HepG2 (cell line): ENCODE data around the gene AKAP3. TPM values are rescaled to one million over a fixed set of nuclear protein-coding genes. Genes with fewer than 3 reads are reported as not detected.

Source experiments
- ARHGAP35 ChIP-seq: sonication (generic); formaldehyde crosslinking; IDR thresholded peaks from 2 replicates; pipeline ENCODE4 v1.9.0; 2022; ENCODE audit warnings: mild to moderate bottlenecking, inconsistent platforms, moderate library complexity, missing genetic modification reagents, borderline replicate concordance
- FOXJ3 ChIP-seq: sonication (generic); formaldehyde crosslinking; IDR thresholded peaks from 2 replicates; pipeline ENCODE4 v1.4.0; 2020; ENCODE audit warnings: missing genetic modification reagents, mild to moderate bottlenecking, borderline replicate concordance
- KDM3A ChIP-seq: IDR thresholded peaks from 2 replicates; pipeline ENCODE4 v1.6.1; 2018; ENCODE audit warnings: low read depth, missing compliant biosample characterization
- KLF6 ChIP-seq: IDR thresholded peaks from 2 replicates; pipeline ENCODE4 v1.8.0; 2016; ENCODE audit warnings: missing biosample characterization, missing genetic modification reagents
- KLF9 ChIP-seq: IDR thresholded peaks from 2 replicates; pipeline ENCODE4 v1.6.1; 2016; ENCODE audit warnings: low read depth
- MAF1 ChIP-seq: sonication (generic); formaldehyde crosslinking; IDR thresholded peaks from 2 replicates; pipeline ENCODE4 v1.5.0; 2020; ENCODE audit warnings: missing genetic modification reagents, borderline replicate concordance
- MED8 ChIP-seq: sonication (generic); formaldehyde crosslinking; IDR thresholded peaks from 2 replicates; pipeline ENCODE4 v1.8.1; 2023; ENCODE audit warnings: mild to moderate bottlenecking, missing genetic modification reagents; ENCODE audit not compliant: insufficient replicate concordance
- MTA3 ChIP-seq: sonication (generic); formaldehyde crosslinking; IDR thresholded peaks from 2 replicates; pipeline ENCODE4 v1.4.0; 2020; ENCODE audit warnings: missing genetic modification reagents
- MXD4 ChIP-seq: IDR thresholded peaks from 2 replicates; pipeline ENCODE4 v1.6.1; 2016; ENCODE audit warnings: mild to moderate bottlenecking, missing biosample characterization, missing genetic modification reagents
- NFRKB ChIP-seq: fragments of 450-650 bp; IDR thresholded peaks from 2 replicates; pipeline ENCODE4 v1.6.1; 2017
- SAFB2 ChIP-seq: sonication (generic); formaldehyde crosslinking; IDR thresholded peaks from 2 replicates; pipeline ENCODE4 v1.5.1; 2020; ENCODE audit warnings: missing genetic modification reagents, low read depth, mild to moderate bottlenecking, borderline replicate concordance
- SMAD3 ChIP-seq: sonication (generic); formaldehyde crosslinking; IDR thresholded peaks from 2 replicates; pipeline ENCODE4 v1.4.0; 2020; ENCODE audit warnings: missing genetic modification reagents
- SNRNP70 ChIP-seq: fragments of 200-400 bp; formaldehyde crosslinking; IDR thresholded peaks from 2 replicates; pipeline ENCODE4 v1.6.1; 2017; ENCODE audit warnings: mild to moderate bottlenecking, low read depth, low read length, moderate library complexity
- SP5 ChIP-seq: IDR thresholded peaks from 2 replicates; pipeline ENCODE4 v1.6.1; 2016; ENCODE audit warnings: low read depth, borderline replicate concordance
- THYN1 ChIP-seq: sonication (generic); formaldehyde crosslinking; IDR thresholded peaks from 2 replicates; pipeline ENCODE4 v1.8.1; 2023; ENCODE audit warnings: low read depth, mild to moderate bottlenecking, moderate library complexity, missing genetic modification reagents, borderline replicate concordance
- ZBTB4 ChIP-seq: sonication (generic); formaldehyde crosslinking; IDR thresholded peaks from 2 replicates; pipeline ENCODE4 v1.4.0; 2020; ENCODE audit warnings: missing genetic modification reagents, mild to moderate bottlenecking, borderline replicate concordance
- ZBTB7A ChIP-seq: sonication (generic); formaldehyde crosslinking; IDR thresholded peaks from 2 replicates; pipeline ENCODE4 v1.8.0; 2022; ENCODE audit warnings: mild to moderate bottlenecking, missing genetic modification reagents
- ZFP36 ChIP-seq: fragments of 150-350 bp; IDR thresholded peaks from 2 replicates; pipeline ENCODE4 v1.6.1; 2018; ENCODE audit warnings: borderline replicate concordance, low read length, low read depth; ENCODE audit not compliant: partially characterized antibody
- ZNF292 ChIP-seq: sonication (generic); formaldehyde crosslinking; IDR thresholded peaks from 2 replicates; pipeline ENCODE4 v1.8.1; 2022; ENCODE audit warnings: mild to moderate bottlenecking, low read depth, missing genetic modification reagents, borderline replicate concordance
- ZNF317 ChIP-seq: sonication (generic); formaldehyde crosslinking; IDR thresholded peaks from 2 replicates; pipeline ENCODE4 v1.5.0; 2020; ENCODE audit warnings: mild to moderate bottlenecking, missing genetic modification reagents
- ZNF747 ChIP-seq: sonication (generic); formaldehyde crosslinking; IDR thresholded peaks from 2 replicates; pipeline ENCODE4 v1.8.1; 2023; ENCODE audit warnings: missing genetic modification reagents, mild to moderate bottlenecking, borderline replicate concordance
- ZSCAN22 ChIP-seq: sonication (generic); formaldehyde crosslinking; IDR thresholded peaks from 2 replicates; pipeline ENCODE4 v1.4.0; 2020; ENCODE audit warnings: mild to moderate bottlenecking, missing genetic modification reagents
- polyA plus RNA-seq, 8 experiments: library from polyadenylated mRNA; depleted of rRNA in 3 of 8; stranded (reverse) in 7 of 8; unstranded in 1 of 8; fragments of >200 nt; fragmentation: Illumina TruSeq in 4 of 8; extraction: Trizol in 4 of 8; gene quantifications; 2 replicates each; pipeline versions ENCODE4 v1.2.1 to v1.2.3, GENCODE V29; 2011 to 2016; ENCODE audit warnings: low read depth in 4 of 8, missing spikeins in 1 of 8, mixed read lengths in 1 of 8; ENCODE audit not compliant: insufficient read depth in 1 of 8
- total RNA-seq, 5 experiments: library from RNA; depleted of rRNA; stranded (reverse); fragments of >200 nt; fragmentation: Illumina TruSeq; extraction: Trizol; gene quantifications; 2 replicates each; pipeline ENCODE4 v1.2.3, GENCODE V29; 2016; ENCODE audit warnings: low read depth in 1 of 5
- TF ChIP-seq, protein P1 (sequence below): sonication (generic); formaldehyde crosslinking; IDR thresholded peaks from 2 replicates; pipeline ENCODE4 v1.4.0; 2020; ENCODE audit warnings: missing genetic modification reagents
- TF ChIP-seq, protein P2 (sequence below): IDR thresholded peaks from 2 replicates; pipeline ENCODE4 v1.6.1; 2016; ENCODE audit warnings: missing biosample characterization, missing genetic modification reagents, low read depth

Gene AKAP3
- total and polyA plus RNA-seq, 2 of the 13 experiments (the other 11 are each of a cell fraction or from before 2014, with no cell fraction given): 0.22 to 0.49 TPM

GRCh38 chr12:4648501-4649357 lies at the start of gene AKAP3, which contains the start of gene NDUFA9 (continued):
- TF ChIP-seq, protein P1, sequence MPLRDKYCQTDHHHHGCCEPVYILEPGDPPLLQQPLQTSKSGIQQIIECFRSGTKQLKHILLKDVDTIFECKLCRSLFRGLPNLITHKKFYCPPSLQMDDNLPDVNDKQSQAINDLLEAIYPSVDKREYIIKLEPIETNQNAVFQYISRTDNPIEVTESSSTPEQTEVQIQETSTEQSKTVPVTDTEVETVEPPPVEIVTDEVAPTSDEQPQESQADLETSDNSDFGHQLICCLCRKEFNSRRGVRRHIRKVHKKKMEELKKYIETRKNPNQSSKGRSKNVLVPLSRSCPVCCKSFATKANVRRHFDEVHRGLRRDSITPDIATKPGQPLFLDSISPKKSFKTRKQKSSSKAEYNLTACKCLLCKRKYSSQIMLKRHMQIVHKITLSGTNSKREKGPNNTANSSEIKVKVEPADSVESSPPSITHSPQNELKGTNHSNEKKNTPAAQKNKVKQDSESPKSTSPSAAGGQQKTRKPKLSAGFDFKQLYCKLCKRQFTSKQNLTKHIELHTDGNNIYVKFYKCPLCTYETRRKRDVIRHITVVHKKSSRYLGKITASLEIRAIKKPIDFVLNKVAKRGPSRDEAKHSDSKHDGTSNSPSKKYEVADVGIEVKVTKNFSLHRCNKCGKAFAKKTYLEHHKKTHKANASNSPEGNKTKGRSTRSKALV (CRISPR knock-in tag): no peak
- no peak for TF ChIP-seq ZBTB4 (CRISPR knock-in tag)
- peak; percentile 26 for TF ChIP-seq MED8
- TF ChIP-seq ARHGAP35 (CRISPR knock-in tag): no peak
- TF ChIP-seq SNRNP70: no peak
- TF ChIP-seq KLF6 (CRISPR knock-in tag): 0 out of 2 replicates have a peak, but pooled peaks have one; percentile 39
- TF ChIP-seq ZNF292 (CRISPR knock-in tag): no peak
- TF ChIP-seq, protein P2, sequence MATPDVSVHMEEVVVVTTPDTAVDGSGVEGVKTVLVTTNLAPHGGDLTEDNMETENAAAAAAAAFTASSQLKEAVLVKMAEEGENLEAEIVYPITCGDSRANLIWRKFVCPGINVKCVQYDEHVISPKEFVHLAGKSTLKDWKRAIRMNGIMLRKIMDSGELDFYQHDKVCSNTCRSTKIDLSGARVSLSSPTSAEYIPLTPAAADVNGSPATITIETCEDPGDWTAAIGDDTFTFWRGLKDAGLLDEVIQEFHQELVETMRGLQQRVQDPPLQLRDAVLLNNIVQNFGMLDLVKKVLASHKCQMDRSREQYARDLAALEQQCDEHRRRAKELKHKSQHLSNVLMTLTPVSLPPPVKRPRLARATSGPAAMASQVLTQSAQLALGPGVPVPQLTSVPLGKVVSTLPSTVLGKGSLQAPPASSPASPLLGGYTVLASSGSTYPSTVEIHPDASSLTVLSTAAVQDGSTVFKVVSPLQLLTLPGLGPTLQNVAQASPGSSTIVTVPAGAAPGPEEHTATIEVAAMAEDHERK (CRISPR knock-in tag): no peak
- peak; percentile 73; the same call in 1 of the 2 replicates for TF ChIP-seq ZNF747
- TF ChIP-seq NFRKB: no peak
- TF ChIP-seq KDM3A (CRISPR knock-in tag): no peak
- TF ChIP-seq MXD4 (CRISPR knock-in tag): no peak
- TF ChIP-seq ZFP36: no peak
- TF ChIP-seq ZNF317 (CRISPR knock-in tag): no peak
- TF ChIP-seq FOXJ3 (CRISPR knock-in tag): no peak
- TF ChIP-seq KLF9: no peak
- no peak for TF ChIP-seq THYN1 (CRISPR knock-in tag)
- no peak for TF ChIP-seq MTA3 (CRISPR knock-in tag)
- TF ChIP-seq SMAD3 (CRISPR knock-in tag): peak; percentile 19; the same call in 1 of the 2 replicates
- TF ChIP-seq MAF1 (CRISPR knock-in tag): no peak
- TF ChIP-seq ZBTB7A (CRISPR knock-in tag): no peak
- TF ChIP-seq SP5 (CRISPR knock-in tag): no peak
- TF ChIP-seq ZSCAN22 (CRISPR knock-in tag): no peak
- no peak for TF ChIP-seq SAFB2 (CRISPR knock-in tag)
